Ovary (tissue), 9 donors: ENCODE results near the gene ZNF124. TPM values are rescaled to one million over a fixed set of nuclear protein-coding genes. Genes with fewer than 3 reads are reported as not detected.

Experiments used
- DNase-seq, 5 donors: peaks; one replicate each; pipeline ENCODE4 v3.0.0-alpha.2; 2019 to 2020
- H3K27ac ChIP-seq, 2 donors: fragments of 200-600 bp; one replicate each; pipeline versions ENCODE4 v1.5.1 to v1.8.0; 2019 to 2022
- H3K27me3 ChIP-seq: fragments of 200-600 bp; one replicate; pipeline ENCODE4 v1.8.0; 2022
- H3K36me3 ChIP-seq: fragments of 200-600 bp; sonication (generic); one replicate; pipeline ENCODE4 v1.5.1; 2019
- H3K4me1 ChIP-seq: one replicate; pipeline ENCODE4 v1.8.1; 2013; ENCODE audit warnings: mild to moderate bottlenecking, moderate library complexity; ENCODE audit not compliant: insufficient read depth
- H3K4me3 ChIP-seq: fragments of 200-600 bp; sonication (generic); one replicate; pipeline ENCODE4 v1.5.1; 2017
- H3K9me3 ChIP-seq, 2 donors: fragments of 200-600 bp in 1 of 2; sonication (generic) in 1 of 2; one replicate each; pipeline versions ENCODE4 v1.5.1 to v1.8.1; 2013 to 2019; ENCODE audit warnings: mild to moderate bottlenecking in 1 of 2, moderate library complexity in 1 of 2
- EP300 ChIP-seq: sonication (generic); formaldehyde crosslinking; IDR thresholded peaks from one replicate; pipeline ENCODE4 v1.6.1; 2017; ENCODE audit warnings: antibody characterized with exemption
- POLR2A ChIP-seq: fragments of 450-650 bp; IDR thresholded peaks from one replicate; pipeline ENCODE4 v1.6.1; 2017; ENCODE audit warnings: antibody characterized with exemption, mild to moderate bottlenecking, moderate library complexity
- WGBS, 3 donors: extraction: QIAGEN DNeasy Blood & Tissue Kit in 1 of 3; methylation state at CpG; one replicate each; pipeline versions ENCODE4 v1.1.5 to v1.1.7; 2013 to 2017; 5-methylcytosine and 5-hydroxymethylcytosine counted together
- intact Hi-C, 4 donors: fragments of 100-400 bp; cut with DNase I; formaldehyde crosslinking; loops; one replicate each; pipeline versions ENCODE4 v1.11.0 to v1.15.1; 2022 to 2023
- polyA plus RNA-seq, 2 donors: library from polyadenylated mRNA; stranded (reverse); fragments of 200-250 nt in 1 of 2; fragments of 350-450 nt in 1 of 2; fragmentation: Illumina TruSeq in 1 of 2; extraction: RNeasy Lipid Tissue Mini Kit (QIAGEN cat#74804) in 1 of 2; gene quantifications; one replicate each; pipeline ENCODE4 v1.2.3, GENCODE V29; 2013 to 2014
- total RNA-seq, 7 donors: library from RNA; depleted of rRNA in 2 of 7; stranded (reverse); fragments of >200 nt in 2 of 7; fragmentation: NEBNext Ultra II Directional in 3 of 7; extraction: Animal tissue kit (Norgen Biotek cat#: 25700) in 3 of 7; gene quantifications; one replicate each; pipeline versions ENCODE4 v1.1.0 to v1.2.4, GENCODE V29; 2016 to 2023
- TF ChIP-seq, protein P1 (sequence below), 3 donors: fragments of 450-650 bp in 2 of 3; fragments of 200-600 bp in 1 of 3; IDR thresholded peaks; one replicate each; pipeline versions ENCODE4 v1.5.1 to v1.8.0; 2016 to 2022; ENCODE audit warnings: antibody characterized with exemption in 3 of 3, mild to moderate bottlenecking in 1 of 3
- donor health status: DM: no; HTN: no; CAD: no; lungs with moderate emphysema.
- donor health status: DM: no; HTN: no; CAD: no.
- donor health status: Bipolar disorder and iron deficiency.
- donor health status: DM: yes; HTN: yes; CAD: no.
- donor health status: DM: no; HTN: no; CAD: no.
- donor health status: DM: yes; HTN: yes; CAD: no.

Gene ZNF124
- total and polyA plus RNA-seq, 9 donors: 3.4 to 94.6 (median 41.9) TPM

DNA sequence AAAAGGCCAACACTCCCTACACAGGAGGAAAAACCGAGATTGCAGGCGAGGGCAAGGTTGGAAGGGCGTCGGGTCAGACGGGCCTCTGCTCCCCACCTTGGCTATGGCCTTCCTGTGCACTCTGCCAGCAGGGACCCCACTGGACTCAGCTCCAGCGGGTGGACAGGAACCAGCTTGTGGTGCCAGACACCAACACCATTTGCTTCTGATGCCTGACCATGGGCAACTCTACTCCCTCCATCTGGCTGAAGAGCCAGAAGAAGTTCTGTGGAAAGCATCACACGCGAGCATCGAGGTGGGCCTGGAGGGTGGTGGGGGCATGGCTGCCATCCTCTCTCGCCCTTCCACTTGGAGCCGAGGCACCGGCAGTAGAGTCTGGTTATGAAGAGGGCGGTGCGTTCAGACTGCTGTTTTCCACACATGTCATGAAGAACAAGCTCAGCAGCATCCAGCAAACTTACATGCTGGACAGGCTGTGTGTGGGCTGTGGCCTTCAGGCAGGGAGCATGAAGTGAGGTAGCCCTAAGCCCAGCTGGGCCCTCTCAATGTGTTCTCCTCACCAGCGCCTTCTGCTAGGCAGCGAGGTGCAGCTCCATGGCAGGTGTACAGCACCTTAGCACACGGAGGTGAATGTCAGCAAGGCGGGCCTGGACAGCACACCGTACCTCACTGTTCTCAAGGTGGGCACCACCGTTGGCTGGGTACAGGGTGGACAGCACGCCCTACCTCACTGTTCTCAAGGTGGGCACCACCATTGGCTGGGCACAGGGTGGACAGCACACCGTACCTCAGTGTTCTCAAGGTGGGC, 52.0 kb downstream of the ZNF124 start:
- WGBS, 3 donors: 91 to 92% (median 91%) methylated on average over 22 of the region's 22 CpGs
- no peaks in the 10 kb centered on the region for H3K4me1 ChIP-seq
- no peak overlapping the region for H3K4me3 ChIP-seq
- no peak overlapping the region for H3K27ac ChIP-seq
- no peaks in the 10 kb centered on the region for H3K27me3 ChIP-seq
- TF ChIP-seq POLR2A: no peak
- TF ChIP-seq EP300: no peak
- TF ChIP-seq, protein P1, sequence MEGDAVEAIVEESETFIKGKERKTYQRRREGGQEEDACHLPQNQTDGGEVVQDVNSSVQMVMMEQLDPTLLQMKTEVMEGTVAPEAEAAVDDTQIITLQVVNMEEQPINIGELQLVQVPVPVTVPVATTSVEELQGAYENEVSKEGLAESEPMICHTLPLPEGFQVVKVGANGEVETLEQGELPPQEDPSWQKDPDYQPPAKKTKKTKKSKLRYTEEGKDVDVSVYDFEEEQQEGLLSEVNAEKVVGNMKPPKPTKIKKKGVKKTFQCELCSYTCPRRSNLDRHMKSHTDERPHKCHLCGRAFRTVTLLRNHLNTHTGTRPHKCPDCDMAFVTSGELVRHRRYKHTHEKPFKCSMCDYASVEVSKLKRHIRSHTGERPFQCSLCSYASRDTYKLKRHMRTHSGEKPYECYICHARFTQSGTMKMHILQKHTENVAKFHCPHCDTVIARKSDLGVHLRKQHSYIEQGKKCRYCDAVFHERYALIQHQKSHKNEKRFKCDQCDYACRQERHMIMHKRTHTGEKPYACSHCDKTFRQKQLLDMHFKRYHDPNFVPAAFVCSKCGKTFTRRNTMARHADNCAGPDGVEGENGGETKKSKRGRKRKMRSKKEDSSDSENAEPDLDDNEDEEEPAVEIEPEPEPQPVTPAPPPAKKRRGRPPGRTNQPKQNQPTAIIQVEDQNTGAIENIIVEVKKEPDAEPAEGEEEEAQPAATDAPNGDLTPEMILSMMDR (IDR thresholded peaks at IDR 0.05): no peak
- H3K36me3 ChIP-seq: no peaks in the 10 kb centered on the region
- intact Hi-C loops: no loop called here
- no peaks in the 10 kb centered on the region for H3K9me3 ChIP-seq
- DNase-seq: no peak

DNA sequence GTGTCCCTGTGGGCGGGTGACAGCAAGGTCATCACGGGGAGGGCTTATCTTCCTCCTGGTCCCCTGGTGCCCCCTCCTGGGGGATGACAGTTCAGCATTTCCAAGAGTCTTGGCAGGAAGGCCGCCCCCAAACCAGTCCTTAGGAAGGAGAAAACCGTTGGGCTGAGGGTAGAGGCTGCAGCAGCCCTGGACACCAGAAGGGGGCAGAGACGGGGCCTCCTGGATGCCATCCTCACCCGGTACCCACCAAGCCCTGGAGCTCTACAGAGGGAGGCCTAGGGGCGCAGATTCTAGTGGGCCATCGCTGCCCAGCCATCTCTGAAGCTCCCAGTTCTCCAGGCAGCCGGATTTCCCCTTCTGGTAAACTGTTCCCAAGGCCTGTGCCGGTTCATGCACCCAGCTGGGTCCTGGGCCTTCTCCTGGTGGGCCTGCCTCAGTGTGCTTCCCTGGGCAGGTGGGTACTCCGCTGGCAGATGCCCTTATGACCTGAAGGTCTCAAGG, 52.8 kb downstream of the ZNF124 start:
- Histone ChIP-seq H3K27ac (no peak overlapping the region), H3K36me3 (no peaks in the 10 kb centered on the region), H3K4me1 (no peaks in the 10 kb centered on the region), H3K27me3 (no peaks in the 10 kb centered on the region), H3K9me3 (no peaks in the 10 kb centered on the region), H3K4me3 (no peak overlapping the region)
- intact Hi-C loops: no loop called here
- DNase-seq: no peak
- WGBS, 3 donors: 58 to 66% (median 60%) methylated on average over 10 to 11 of the region's 11 CpGs
- TF ChIP-seq EP300 (no peak), POLR2A (no peak)
- TF ChIP-seq, protein P1 (IDR thresholded peaks at IDR 0.05): no peak

DNA sequence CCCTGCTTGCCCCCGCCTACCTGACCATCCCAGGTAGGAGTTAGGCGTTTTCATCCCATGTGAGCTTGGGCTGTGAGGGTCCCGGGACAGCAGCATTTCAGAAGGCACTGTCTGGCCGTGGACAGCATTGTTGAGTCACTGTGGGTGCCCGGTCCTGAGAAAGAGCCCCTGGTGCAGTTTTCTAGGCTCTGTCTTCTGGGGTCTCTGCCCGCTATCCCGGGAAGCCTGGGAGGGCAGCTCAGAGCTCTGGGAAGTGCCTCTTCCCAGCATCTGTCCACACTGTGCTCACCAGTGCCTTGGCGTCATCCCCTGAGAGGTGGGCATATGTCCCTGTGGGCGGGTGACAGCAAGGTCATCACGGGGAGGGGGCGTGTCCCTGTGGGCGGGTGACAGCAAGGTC, 56.3 kb downstream of the ZNF124 start:
- DNase-seq: no peak
- no peak overlapping the region for H3K4me3 ChIP-seq
- no peaks in the 10 kb centered on the region for H3K27me3 ChIP-seq
- WGBS, 3 donors: 81 to 89% (median 87%) methylated on average over 9 to 12 of the region's 12 CpGs
- no peaks in the 10 kb centered on the region for H3K36me3 ChIP-seq
- intact Hi-C loops: no loop called here
- TF ChIP-seq POLR2A (no peak), EP300 (no peak)
- TF ChIP-seq, protein P1 (IDR thresholded peaks at IDR 0.05): no peak
- no peaks in the 10 kb centered on the region for H3K9me3 ChIP-seq
- H3K4me1 ChIP-seq: peaks cover 1% of the 10 kb centered on the region
- no peak overlapping the region for H3K27ac ChIP-seq

DNA sequence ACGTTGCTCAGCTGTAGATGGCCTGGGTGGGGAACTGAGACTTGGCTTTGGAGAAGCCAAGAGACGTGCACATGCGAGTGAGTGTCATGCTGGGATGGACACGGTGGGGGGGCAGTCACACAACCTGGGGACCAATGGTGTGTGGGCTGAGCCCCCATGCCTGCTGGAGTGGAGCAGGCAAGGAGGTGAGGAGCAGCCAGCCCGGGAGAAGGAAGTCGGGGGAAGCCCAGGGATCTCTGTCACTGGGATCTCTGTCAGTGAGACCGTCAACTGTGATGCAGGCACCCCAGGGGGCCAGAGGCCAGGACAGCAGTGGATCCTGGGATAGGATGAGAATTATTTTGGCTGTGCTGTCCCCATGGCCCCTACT, 56.7 kb downstream of the ZNF124 start:
- no peak for TF ChIP-seq POLR2A
- TF ChIP-seq, protein P1 (IDR thresholded peaks at IDR 0.05): no peak
- TF ChIP-seq EP300: no peak
- Histone ChIP-seq H3K27me3 (no peaks in the 10 kb centered on the region), H3K4me1 (peaks cover 2% of the 10 kb centered on the region), H3K36me3 (no peaks in the 10 kb centered on the region), H3K27ac (no peak overlapping the region), H3K4me3 (no peak overlapping the region), H3K9me3 (no peaks in the 10 kb centered on the region)
- DNase-seq: peak in 1 of 5 donors; percentile 15
- intact Hi-C loops: no loop called here
- WGBS, 3 donors: 63 to 76% (median 71%) methylated on average over 7 of the region's 7 CpGs
